Measurements from ENCODE around the gene PLCH2.
A peak's percentile ranks its signal among the peaks of the same experiment; 100 is the strongest.

PLCH2 gene

GRCh38 chr1:2463396-2463795 lies 12.7 kb upstream of the PLCH2 start:
- no peak for DNase-seq

GRCh38 chr1:2465371-2466269 lies 10.5 kb upstream of the PLCH2 start:
- DNase-seq = no peak

DNA sequence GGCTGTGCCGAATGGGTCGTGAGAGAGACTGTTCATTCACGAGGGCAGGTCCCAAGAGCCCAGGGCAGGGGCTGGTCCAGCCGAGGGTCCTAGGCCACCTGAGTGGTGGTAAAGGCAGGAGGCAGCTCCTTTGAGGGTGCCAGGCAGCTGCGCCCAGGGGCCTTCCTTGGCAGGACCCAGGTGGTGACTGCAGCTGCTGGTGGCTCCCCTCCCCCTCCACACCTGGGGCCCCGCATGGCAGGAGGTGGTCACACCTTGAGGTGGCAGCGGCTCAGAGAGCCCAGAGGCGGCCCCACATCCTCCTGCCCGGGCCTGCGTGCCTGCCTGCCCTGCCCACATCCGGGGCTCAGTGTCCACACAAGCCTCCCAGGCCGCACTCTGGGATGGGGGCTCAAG lies 9.8 kb upstream of the PLCH2 start:
- DNase-seq = no peak

- peak; percentile 44 for DNase-seq
Measured at GRCh38 chr1:2466958-2467554, 9.0 kb upstream of the PLCH2 start.

- no peak for DNase-seq
Measured at GRCh38 chr1:2468041-2468472, 8.0 kb upstream of the PLCH2 start.

GRCh38 chr1:2468540-2468939 lies 7.5 kb upstream of the PLCH2 start:
- DNase-seq = no peak

DNA sequence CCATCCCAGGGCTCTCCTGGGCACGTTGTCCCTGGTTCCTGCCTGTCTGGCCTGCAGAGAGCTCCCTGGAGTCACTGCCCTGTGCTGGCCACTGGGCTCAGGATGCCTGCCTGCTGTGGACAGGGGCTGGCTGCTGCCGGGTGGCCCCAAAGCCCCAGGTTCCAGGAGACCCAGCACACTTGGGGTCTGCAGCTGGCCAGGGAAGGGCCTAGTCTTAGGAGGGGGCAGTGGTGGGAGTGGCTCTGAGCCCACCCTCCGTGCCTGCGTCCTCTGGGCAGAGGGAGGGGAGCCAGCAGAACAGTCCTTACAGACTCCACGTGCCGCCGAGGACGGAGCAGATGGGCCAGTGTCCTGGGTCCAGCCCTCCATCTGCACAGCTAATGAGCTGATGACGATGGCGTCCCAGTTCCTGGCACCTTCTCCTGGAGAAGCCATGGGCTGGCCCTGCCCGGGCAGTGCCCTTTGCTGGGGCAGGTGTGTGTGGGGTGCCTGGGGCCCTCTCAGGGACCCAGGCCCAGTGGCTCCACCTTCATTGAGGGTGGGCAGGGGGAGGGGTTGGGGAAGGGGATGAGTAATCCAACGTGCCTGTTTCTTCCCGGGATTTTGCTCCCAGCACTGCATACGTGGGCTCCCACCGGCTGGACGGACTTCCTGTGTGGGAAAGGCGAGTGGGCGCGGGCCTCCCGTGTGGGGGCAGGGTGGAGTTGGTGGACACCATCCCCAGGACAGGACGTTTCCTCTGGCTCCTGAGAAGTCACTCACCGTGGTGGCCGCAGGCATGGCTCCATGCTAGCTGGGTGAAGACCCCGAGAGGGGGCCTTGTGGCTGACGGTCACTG lies 6.8 kb upstream of the PLCH2 start:
- DNase-seq = no peak

DNA sequence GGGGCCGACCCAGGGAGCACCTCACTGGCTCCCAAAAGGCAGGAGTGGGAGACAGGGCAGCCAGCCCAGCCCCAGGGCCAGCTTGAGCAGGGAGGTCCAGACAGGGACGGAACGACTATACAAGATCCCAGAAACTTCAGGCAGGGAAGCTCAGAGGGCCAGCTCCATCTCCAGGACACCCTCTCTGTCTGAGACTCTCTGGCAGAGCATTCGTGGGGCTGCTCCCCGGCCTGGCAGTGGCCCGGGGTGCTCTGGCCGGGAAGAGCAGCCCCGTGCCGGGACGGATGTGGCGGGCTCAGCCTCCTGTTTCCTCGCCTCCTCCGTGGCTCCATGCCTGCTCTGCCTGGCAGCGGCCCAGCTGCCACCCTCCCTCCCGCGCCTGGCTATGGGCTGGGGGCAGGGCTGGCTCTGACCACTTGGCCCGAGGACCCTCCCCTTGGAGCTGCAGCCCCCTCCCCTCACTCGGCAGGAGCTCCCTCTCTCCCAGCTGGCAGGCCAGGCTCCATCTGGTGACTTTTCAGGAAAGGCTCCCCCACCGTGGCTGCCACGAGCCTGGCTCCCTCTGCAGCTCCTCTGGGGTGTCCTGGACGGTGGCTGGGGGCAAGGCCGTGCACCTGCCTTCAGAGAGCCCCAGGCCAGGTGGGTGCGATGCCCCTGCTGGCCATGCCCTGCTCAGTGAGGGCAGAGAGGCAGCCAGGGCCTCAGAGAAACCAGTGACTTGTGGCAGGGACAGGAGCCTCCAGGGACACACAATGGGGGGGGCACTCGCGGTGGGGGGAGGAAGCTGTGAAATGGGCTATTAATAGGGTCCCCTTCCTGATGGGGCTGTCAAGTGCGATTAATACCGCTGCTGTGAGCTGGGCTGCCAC lies 5.6 kb upstream of the PLCH2 start:
- DNase-seq = no peak

DNA sequence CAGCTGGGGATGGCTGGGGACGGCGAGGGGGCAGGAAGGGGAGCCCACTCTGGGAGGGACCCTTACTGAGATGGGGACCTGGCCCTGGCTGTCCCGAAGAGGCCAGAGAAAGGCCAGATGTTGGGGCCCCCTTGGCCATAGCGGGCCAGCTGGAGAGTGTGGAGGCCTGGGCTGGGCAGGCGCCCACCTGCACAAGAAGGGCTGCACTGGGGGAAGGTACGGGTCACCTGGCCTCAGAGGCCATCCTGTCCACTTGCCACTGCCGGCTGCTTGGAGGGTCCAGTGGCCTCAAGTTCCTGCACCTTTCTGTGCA lies 5.0 kb upstream of the PLCH2 start:
- no peak for DNase-seq

DNA sequence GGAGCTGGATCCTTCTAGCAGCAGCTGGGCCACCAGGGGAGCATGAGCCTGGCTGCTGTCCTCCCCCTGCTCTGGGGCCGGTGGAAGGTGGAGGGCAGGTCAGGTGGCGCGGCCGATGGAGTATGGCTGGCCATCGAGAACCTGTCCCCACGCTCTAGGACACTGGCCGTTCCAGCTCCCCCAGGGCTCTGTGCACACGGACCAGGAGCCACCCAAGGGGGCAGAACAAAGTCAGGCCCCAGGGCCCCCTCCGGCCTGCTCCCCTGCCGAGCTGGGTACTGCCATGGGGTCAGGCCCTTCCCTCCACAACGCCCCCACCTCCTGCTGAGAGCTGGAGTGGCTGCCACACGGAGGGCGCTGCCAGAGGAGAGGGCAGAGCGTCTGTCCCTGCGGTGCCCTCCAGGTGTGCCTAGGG lies 4.5 kb upstream of the PLCH2 start:
- no peak for DNase-seq

DNA sequence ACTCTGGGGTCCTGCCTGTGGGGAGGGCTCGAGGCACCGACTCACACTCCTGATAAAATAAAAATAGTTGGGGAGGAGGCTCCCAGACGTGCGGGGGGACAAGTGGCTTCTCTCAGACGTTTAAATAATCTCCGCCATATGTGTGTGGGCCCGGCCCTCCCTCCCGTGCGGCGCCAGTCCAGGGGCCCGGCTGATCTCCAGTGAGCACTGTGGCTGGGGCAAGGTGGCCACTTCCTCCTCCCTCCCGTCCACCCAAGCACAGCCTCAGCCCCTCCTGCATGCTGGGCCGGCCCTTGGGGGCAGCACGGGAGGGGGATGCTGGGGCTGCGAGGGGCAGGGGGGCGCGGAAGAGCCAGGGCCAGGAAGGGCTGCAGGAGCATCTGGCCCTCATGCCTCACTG lies 4.0 kb upstream of the PLCH2 start:
- DNase-seq = no peak

- DNase-seq = no peak
Measured at GRCh38 chr1:2472561-2473177, 3.4 kb upstream of the PLCH2 start.

DNA sequence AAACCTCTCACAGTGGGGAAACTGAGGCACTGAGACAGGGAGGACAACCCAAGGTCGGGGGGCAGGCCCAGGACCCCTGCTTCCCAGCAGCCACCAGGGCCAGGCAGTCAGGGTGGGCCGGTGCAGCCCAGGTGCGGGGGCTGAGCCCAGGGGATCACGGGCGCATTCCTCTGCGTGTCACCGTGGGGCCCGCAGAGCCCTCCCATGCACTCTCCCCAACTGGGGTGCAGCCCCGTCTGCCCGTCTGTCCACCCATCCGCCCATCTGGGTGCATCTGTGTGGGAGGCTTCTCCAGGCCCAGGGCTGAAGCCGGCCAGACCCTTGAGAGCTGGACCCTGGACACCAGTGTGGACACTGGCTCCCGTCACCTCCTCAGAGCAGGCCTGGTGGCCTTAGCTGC lies 2.9 kb upstream of the PLCH2 start:
- no peak for DNase-seq

DNA sequence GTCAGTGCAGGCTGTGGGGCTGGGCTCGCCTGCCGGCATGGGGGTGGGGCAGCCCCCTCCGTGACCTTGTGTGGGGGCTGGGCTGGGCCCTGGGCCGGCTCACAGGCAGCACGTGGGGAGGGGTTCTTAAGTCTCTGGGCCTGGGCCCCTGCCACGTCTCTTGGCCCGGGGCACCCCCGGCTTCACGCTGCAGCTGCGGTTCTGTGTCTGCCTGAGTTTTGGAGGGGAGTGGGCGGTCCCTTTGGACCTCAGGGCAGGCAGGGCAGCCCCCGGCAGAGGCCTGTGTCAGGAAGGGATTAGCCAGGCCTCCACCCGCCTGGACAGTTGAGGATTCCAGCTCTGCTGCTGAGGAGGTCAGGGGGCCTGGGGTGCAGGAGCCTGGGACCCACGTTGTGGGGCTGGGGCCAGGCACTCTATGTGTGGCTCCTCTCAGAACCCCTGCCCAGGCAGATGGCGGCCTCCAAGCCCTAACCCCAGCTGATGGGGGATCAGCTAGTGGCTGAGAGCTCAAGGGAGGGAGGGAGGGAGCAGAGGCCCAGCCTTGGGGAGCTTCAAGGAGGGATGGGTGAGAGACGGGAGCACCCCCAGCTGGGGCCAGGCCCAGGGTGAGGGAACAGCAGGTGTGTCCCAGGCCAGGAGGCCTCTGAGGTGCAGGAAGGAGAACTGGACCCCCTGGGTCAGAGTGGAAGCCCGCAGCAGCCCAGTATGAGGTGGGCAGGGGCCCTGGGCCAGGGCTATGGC lies 1.8 kb upstream of the PLCH2 start:
- no peak for DNase-seq

- no peak for DNase-seq
Measured at GRCh38 chr1:2474933-2475371, 1.1 kb upstream of the PLCH2 start.

DNA sequence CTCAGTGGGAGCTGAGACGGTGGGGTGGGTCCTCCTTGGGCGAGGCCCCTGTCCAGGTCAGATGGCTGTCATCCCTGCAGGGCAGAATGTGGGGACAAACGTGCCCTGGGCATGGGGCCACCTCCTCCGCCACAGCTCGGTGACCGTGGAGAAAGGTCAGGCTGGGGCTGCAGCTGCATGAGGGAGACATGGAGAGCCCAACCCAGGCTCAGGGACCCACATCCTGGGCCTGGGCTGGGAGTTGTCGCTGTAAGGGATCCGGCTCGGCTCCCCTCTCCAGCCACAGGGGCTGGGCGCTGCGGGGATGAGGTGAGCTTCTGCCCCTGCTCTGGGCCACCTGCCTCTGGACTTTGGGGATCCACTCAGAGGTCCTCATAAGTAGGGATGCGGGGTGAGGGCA lies 518 bp upstream of the PLCH2 start:
- no peak for DNase-seq

DNA sequence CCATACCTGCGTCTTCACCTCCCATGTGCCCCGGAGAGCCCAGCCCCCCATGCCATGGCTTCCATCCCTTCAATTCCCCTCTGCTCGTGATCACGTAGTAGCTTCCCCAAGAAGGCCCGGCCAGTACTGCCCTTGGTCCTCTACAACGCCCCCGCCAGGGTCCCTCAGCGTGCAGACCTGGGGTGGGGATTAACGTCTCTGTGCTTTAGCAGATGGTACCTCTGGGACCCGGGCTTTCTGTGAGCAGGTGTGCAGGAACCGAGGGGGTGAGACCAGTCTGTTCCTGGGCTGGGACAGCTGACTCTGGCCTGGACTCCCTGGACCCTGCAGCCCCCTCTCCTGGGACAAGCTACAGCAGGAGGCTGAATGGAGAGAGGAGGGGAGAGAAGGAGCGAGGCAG lies 1.2 kb downstream of the PLCH2 start:
- no peak for DNase-seq

DNA sequence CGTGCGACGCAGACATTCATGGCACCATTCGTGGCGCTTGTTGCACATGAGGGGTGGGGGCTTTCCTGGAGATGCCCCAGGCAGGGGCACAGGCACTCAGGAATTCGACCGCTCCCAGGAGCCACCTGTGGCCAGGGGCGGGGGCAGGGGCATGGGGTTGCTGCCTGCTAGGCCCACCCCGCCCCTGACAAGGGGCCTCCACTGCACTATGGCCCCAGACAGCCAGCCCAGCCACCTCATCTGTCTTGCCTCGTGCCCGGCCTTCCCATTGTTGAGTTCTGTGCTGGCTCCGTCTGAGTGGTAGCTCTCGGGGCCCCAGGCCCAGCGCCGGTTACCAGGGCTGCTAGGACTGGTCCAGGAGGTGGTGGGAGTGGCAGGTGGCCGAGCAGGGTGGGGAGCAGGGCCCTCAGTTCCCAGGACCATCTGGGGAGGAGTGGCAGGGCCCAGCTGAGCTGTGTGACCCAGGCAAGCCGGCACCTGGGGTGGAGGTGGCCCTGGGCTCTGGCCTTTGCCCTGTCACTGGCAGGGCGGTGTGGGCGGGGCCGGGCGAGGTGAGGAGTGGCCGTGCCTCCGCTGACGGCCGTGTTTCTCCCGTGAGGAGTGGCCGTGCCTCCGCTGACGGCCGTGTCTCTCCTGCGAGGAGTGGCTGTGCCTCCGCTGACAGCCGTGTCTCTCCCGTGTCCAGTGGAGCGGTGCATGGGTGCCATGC lies 1.9 kb downstream of the PLCH2 start:
- DNase-seq = no peak

DNA sequence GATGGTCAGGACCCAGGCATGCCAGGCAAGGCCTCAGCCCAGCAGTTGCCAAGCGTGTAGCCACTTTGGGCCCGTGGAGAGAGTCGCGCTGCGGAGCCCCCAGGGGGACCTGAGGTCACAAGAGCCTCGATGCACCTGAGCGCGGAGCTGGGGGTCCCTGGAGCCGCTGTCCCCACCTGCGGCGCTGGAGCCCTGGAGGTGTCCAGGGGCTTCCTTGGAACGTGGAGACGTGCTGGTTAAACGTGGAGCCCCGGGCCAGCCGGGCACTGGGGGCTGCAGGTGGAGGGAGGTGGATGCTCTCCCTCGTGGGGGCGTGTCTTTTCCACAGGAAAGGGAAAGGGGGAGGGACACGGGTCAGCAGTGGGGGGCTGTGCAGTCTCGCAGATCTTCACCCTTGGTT lies 3.1 kb downstream of the PLCH2 start:
- no peak for DNase-seq

- no peak for DNase-seq
Measured at GRCh38 chr1:2479618-2480017, 3.5 kb downstream of the PLCH2 start.
